ENCODE measurements around the gene RPS2.
"Not testable (repeated sequence)": the region's sequence is repeated elsewhere in the genome, so short reads cannot be mapped to it uniquely, and the experiment has no call there.

DNA sequence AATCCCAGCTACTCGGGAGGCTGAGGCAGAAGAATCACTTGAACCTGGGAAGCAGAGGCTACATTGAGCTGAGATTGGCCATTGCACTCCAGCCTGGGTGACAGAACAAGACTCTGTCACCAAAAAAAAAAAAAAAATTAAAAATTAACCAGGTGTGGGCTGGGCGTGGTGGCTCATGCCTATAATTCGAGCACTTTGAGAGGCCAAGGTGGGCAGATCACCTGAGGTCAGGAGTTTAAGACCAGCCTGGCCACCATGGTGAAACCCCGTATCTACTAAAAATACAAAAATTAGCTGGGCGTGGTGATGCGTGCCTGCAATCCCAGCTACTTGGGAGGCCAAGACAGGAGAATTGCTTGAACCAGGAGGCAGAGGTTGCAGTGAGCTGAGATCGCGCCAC lies 24.8 kb downstream of the RPS2 start:
- TF ChIP-seq, protein P1, sequence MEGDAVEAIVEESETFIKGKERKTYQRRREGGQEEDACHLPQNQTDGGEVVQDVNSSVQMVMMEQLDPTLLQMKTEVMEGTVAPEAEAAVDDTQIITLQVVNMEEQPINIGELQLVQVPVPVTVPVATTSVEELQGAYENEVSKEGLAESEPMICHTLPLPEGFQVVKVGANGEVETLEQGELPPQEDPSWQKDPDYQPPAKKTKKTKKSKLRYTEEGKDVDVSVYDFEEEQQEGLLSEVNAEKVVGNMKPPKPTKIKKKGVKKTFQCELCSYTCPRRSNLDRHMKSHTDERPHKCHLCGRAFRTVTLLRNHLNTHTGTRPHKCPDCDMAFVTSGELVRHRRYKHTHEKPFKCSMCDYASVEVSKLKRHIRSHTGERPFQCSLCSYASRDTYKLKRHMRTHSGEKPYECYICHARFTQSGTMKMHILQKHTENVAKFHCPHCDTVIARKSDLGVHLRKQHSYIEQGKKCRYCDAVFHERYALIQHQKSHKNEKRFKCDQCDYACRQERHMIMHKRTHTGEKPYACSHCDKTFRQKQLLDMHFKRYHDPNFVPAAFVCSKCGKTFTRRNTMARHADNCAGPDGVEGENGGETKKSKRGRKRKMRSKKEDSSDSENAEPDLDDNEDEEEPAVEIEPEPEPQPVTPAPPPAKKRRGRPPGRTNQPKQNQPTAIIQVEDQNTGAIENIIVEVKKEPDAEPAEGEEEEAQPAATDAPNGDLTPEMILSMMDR (IDR thresholded peaks at IDR 0.05) = not testable (repeated sequence)
- not testable (repeated sequence) for TF ChIP-seq POLR2A (IDR thresholded peaks at IDR 0.05)

All from uterus (tissue), 2 donors.